Nephron progenitor cell (in vitro differentiated cells): ENCODE data around the gene PLPP7.

Experiments
- DNase-seq: peaks from one replicate; pipeline ENCODE4 v3.0.0; 2021
- H3K27ac Mint-ChIP-seq: 2 replicates; pipeline ENCODE4 v1.8.0; 2021; ENCODE audit warnings: mild to moderate bottlenecking, moderate library complexity, mixed read lengths
- H3K27me3 Mint-ChIP-seq: 2 replicates; pipeline ENCODE4 v1.8.0; 2021; ENCODE audit warnings: mild to moderate bottlenecking, low read depth, mixed read lengths; ENCODE audit not compliant: poor library complexity
- H3K36me3 Mint-ChIP-seq: 2 replicates; pipeline ENCODE4 v1.8.0; 2021; ENCODE audit warnings: low read depth, mixed read lengths
- H3K4me1 Mint-ChIP-seq: 2 replicates; pipeline ENCODE4 v1.8.0; 2021; ENCODE audit warnings: mixed read lengths
- H3K4me3 Mint-ChIP-seq: 2 replicates; pipeline ENCODE4 v1.8.0; 2021; ENCODE audit warnings: mild to moderate bottlenecking, moderate library complexity, mixed read lengths
- H3K9me3 Mint-ChIP-seq: 2 replicates; pipeline ENCODE4 v1.8.0; 2021; ENCODE audit warnings: mild to moderate bottlenecking, moderate library complexity, mixed read lengths
- TF ChIP-seq, protein P1 (sequence below): fragments of 200-600 bp; sonication (generic); IDR thresholded peaks from 2 replicates; pipeline ENCODE4 v1.5.0; 2021; ENCODE audit warnings: antibody characterized with exemption

The PLPP7 gene

GRCh38 chr9:131303381-131304321 is 14.1 kb downstream of the PLPP7 start:
- no peak overlapping the region for H3K4me3 Mint-ChIP-seq
- TF ChIP-seq, protein P1, sequence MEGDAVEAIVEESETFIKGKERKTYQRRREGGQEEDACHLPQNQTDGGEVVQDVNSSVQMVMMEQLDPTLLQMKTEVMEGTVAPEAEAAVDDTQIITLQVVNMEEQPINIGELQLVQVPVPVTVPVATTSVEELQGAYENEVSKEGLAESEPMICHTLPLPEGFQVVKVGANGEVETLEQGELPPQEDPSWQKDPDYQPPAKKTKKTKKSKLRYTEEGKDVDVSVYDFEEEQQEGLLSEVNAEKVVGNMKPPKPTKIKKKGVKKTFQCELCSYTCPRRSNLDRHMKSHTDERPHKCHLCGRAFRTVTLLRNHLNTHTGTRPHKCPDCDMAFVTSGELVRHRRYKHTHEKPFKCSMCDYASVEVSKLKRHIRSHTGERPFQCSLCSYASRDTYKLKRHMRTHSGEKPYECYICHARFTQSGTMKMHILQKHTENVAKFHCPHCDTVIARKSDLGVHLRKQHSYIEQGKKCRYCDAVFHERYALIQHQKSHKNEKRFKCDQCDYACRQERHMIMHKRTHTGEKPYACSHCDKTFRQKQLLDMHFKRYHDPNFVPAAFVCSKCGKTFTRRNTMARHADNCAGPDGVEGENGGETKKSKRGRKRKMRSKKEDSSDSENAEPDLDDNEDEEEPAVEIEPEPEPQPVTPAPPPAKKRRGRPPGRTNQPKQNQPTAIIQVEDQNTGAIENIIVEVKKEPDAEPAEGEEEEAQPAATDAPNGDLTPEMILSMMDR: no peak
- H3K4me1 Mint-ChIP-seq: peaks cover 6% of the 10 kb centered on the region
- peaks cover 4% of the 10 kb centered on the region for H3K27me3 Mint-ChIP-seq
- no peak overlapping the region for H3K27ac Mint-ChIP-seq
- H3K36me3 Mint-ChIP-seq: no peaks in the 10 kb centered on the region
- DNase-seq: no peak
- no peaks in the 10 kb centered on the region for H3K9me3 Mint-ChIP-seq

DNA sequence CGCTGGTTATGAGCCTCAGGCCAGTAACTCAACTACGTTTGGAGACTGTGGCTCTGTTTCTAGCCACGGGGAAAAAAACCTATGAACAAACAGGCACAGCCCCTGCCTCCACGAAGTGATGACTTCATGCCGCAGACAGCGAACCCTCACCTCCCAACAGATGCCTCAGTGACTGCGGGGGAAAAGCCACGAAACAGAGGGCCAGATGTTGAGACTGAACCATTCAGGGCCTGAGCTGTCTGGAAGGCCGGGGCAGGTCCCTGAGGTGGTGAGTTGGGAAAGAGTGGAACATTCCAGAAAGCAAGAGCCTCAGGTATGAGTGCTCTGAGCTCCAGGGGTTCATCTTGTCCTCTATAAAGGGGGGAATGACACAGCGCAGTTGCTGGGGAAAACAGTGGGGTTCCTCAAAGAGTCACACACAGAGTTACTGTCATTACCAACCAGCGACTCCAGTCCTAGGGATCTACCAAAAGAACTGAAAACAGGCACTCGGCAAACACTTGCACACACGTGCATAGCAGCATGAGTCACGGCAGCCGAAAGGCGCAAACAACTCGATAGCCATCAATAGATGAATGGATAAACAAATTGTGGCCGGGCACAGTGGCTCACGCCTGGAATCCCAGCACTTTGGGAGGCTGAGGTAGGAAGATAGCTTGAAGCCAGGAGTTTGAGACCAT is 15.3 kb downstream of the PLPP7 start:
- peaks cover 4% of the 10 kb centered on the region for H3K27me3 Mint-ChIP-seq
- no peaks in the 10 kb centered on the region for H3K36me3 Mint-ChIP-seq
- H3K27ac Mint-ChIP-seq: no peak overlapping the region
- peaks cover 6% of the 10 kb centered on the region for H3K4me1 Mint-ChIP-seq
- H3K9me3 Mint-ChIP-seq: no peaks in the 10 kb centered on the region
- DNase-seq: no peak
- H3K4me3 Mint-ChIP-seq: no peak overlapping the region
- TF ChIP-seq, protein P1: no peak

GRCh38 chr9:131306397-131307004 is 17.0 kb downstream of the PLPP7 start:
- no peak overlapping the region for H3K4me3 Mint-ChIP-seq

GRCh38 chr9:131307974-131308373 is 18.5 kb downstream of the PLPP7 start:
- no peak overlapping the region for H3K4me3 Mint-ChIP-seq
- H3K36me3 Mint-ChIP-seq: no peaks in the 10 kb centered on the region
- H3K9me3 Mint-ChIP-seq: no peaks in the 10 kb centered on the region
- H3K4me1 Mint-ChIP-seq: peaks cover 6% of the 10 kb centered on the region
- H3K27me3 Mint-ChIP-seq: peaks cover 4% of the 10 kb centered on the region
- DNase-seq: no peak
- TF ChIP-seq, protein P1: no peak
- no peak overlapping the region for H3K27ac Mint-ChIP-seq

More at GRCh38 chr9:131306397-131307004, 17.0 kb downstream of the PLPP7 start:
- Mint-ChIP-seq H3K9me3 (no peaks in the 10 kb centered on the region), H3K36me3 (no peaks in the 10 kb centered on the region), H3K27me3 (peaks cover 4% of the 10 kb centered on the region), H3K27ac (no peak overlapping the region), H3K4me1 (peaks cover 6% of the 10 kb centered on the region)
- TF ChIP-seq, protein P1: no peak
- no peak for DNase-seq

DNA sequence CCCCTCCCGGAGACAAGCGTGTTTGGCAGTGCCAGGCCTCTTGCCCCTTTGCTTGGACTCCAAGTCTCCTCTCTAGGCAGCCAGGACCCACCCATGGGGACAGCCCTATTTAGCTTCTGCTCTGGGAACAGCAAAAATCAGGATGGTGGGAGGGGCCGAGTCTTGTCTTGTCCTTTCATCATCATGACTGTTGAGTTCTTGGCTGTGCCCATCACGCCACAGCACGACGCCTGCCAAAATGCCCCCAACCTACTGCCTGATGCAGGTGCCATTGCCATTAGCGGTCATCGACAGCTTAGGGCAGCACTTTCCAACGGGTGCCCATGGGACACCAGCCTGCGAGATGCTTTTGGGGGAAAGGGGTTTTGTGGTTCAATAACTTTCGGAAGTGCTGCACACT is 18.9 kb downstream of the PLPP7 start:
- H3K36me3 Mint-ChIP-seq: no peaks in the 10 kb centered on the region
- no peak overlapping the region for H3K4me3 Mint-ChIP-seq
- H3K9me3 Mint-ChIP-seq: no peaks in the 10 kb centered on the region
- H3K27me3 Mint-ChIP-seq: peaks cover 4% of the 10 kb centered on the region
- H3K4me1 Mint-ChIP-seq: peaks cover 6% of the 10 kb centered on the region
- no peak for DNase-seq
- H3K27ac Mint-ChIP-seq: no peak overlapping the region
- TF ChIP-seq, protein P1: no peak
